ENCODE data around the gene CDC73.

CDC73 gene

DNA sequence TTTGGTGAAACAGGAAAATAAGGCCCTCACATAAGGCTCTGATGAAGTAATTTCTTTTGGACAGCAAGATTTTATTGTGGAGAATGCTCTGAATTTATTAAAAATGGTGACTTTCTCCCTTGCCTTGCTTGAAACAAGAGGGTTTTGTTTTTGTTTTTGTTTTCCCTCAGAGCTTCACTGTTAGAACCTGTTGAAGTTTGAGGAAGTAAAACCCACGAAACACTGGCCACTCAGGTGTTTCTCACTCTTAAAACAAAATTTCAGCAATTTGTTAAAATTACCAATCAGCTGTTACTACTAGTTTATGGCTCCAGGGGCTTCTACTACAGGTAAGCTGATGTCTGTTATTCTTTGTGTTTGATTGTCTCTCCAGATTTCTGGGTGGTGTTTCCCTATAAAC lies 177.2 kb downstream of the CDC73 start:
- DNase-seq: no peak

DNA sequence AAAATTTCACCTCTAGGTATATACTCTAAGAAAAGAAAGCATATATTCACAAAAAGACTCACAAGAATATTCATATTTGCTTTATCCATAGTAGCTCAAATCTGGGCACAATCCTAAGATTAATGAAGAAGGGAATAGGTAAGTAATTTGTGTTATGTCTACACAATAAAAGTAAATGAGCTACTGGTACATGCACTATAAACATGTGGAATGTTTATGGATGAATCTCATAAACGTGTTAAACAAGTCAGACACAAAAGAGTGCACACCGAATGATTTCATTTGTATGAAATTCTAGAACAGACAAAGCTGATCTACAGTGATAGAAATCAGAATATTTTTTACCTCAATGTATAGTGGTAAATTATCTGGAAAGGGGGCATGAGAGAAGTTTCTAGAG lies 179.9 kb downstream of the CDC73 start:
- no peak for DNase-seq

DNA sequence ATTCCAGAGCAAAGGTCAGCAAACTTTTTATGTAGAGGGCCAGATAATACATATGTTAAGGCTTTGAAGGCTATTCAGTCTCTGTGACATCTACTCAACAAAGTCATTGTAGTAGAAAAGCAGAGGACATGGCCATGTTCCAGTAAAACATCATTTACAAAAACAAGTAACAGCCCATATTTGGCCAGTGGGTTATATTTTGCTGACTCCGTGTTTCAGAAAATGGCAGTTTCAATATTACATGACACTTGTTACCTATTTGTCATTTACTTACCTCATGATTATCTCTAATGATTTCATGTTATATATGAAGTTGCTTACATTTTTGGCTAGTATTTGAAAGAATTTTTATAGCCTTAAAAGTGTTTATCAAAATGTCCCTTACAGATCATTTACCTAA lies 182.0 kb downstream of the CDC73 start:
- no peak for DNase-seq
